SK-N-SH (cell line): ENCODE results near the gene CUBN.

ENCODE experiments used
- FOXM1 ChIP-seq: IDR thresholded peaks from 2 replicates; pipeline ENCODE4 v1.4.0; 2012; ENCODE audit warnings: low read depth, mild to moderate bottlenecking
- TAF1 ChIP-seq: IDR thresholded peaks from 2 replicates; pipeline ENCODE4 v1.6.1; 2012; ENCODE audit warnings: low read depth, mild to moderate bottlenecking, low read length, moderate library complexity, borderline replicate concordance

GRCh38 chr10:16966991-16967865, 162.4 kb downstream of the CUBN start:
- no peak for TF ChIP-seq TAF1
- TF ChIP-seq FOXM1, result no peak
